Right lobe of liver (tissue), 4 donors: ENCODE results near the gene PRSS48.

Experiments used
- CTCF ChIP-seq, 4 donors: fragments of 200-600 bp in 3 of 4; fragments of 450-650 bp in 1 of 4; IDR thresholded peaks; one replicate each; pipeline versions ENCODE4 v1.5.1 to v1.8.0; 2016 to 2022; ENCODE audit warnings: antibody characterized with exemption in 4 of 4, mild to moderate bottlenecking in 2 of 4
- POLR2A ChIP-seq: fragments of 450-650 bp; IDR thresholded peaks from one replicate; pipeline ENCODE4 v1.6.1; 2017; ENCODE audit warnings: antibody characterized with exemption, mild to moderate bottlenecking
- donor health status: DM: no; HTN: no; CAD: no.
- donor health status: DM: no; HTN: no; CAD: no.
- donor health status: DM: no; HTN: yes; CAD: no.

DNA sequence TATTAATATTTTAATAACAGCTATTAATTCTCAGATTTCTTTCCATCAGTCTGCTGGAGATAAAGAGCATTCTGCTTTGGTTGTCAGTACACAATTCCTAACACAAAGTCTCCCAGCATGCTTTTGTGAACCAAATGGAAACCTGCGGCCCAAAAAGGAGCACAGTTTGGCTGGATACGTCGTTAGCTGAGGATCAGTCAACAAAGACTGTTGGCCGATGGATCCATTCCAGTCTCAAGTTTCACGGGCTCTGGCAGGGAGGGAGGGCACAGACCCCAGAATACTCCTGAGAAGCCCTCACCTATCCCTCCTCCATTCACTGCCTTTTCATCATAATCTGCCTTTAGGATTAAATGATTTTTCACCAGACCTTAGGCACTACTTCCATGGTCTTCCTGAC is 26.3 kb upstream of the PRSS48 start:
- TF ChIP-seq CTCF (IDR thresholded peaks at IDR 0.05) (no peak), POLR2A (no peak)
